Spleen (tissue), 11 donors: ENCODE measurements around the gene FAM171A1. TPM values are rescaled to one million over a fixed set of nuclear protein-coding genes. Genes with fewer than 3 reads are reported as not detected.

ENCODE experiments used
- DNase-seq: peaks from one replicate; pipeline ENCODE4 v3.0.0-alpha.2; 2020
- H3K27ac ChIP-seq, 8 donors: fragments of 200-600 bp; sonication (generic) in 7 of 8; 1 replicate in 4 of 8; 2 replicates in 4 of 8; pipeline versions ENCODE4 v1.5.0 to v1.8.0; 2016 to 2021; ENCODE audit warnings: inconsistent platforms in 4 of 8, mild to moderate bottlenecking in 4 of 8, moderate library complexity in 1 of 8
- H3K27me3 ChIP-seq, 7 donors: fragments of 200-600 bp; sonication (generic) in 6 of 7; replicated peaks in 1 of 7; 1 replicate in 4 of 7; 2 replicates in 3 of 7; pipeline versions ENCODE4 v1.5.0 to v1.8.0; 2016 to 2021; ENCODE audit warnings: inconsistent platforms in 3 of 7, mild to moderate bottlenecking in 1 of 7
- H3K36me3 ChIP-seq, 6 donors: fragments of 200-600 bp; sonication (generic) in 5 of 6; 1 replicate in 4 of 6; 2 replicates in 2 of 6; pipeline versions ENCODE4 v1.5.0 to v1.8.0; 2016 to 2021; ENCODE audit warnings: inconsistent platforms in 2 of 6
- H3K4me1 ChIP-seq, 6 donors: fragments of 200-600 bp; sonication (generic) in 5 of 6; 1 replicate in 3 of 6; 2 replicates in 3 of 6; pipeline versions ENCODE4 v1.5.0 to v1.8.0; 2016 to 2021; ENCODE audit warnings: inconsistent platforms in 3 of 6
- H3K4me3 ChIP-seq, 8 donors: fragments of 200-600 bp; sonication (generic) in 7 of 8; 1 replicate in 4 of 8; 2 replicates in 4 of 8; pipeline versions ENCODE4 v1.5.0 to v1.8.0; 2016 to 2021; ENCODE audit warnings: inconsistent platforms in 4 of 8, mild to moderate bottlenecking in 4 of 8, moderate library complexity in 2 of 8
- H3K9me3 ChIP-seq, 8 donors: fragments of 200-600 bp; sonication (generic) in 7 of 8; 1 replicate in 4 of 8; 2 replicates in 4 of 8; pipeline versions ENCODE4 v1.5.0 to v1.8.0; 2016 to 2021; ENCODE audit warnings: inconsistent platforms in 4 of 8
- CTCF ChIP-seq, 11 experiments: fragments of 200-600 bp in 7 of 11; fragments of 450-650 bp in 4 of 11; sonication (generic) in 4 of 11; IDR thresholded peaks in 8 of 11; conservative IDR thresholded peaks in 3 of 11; 1 replicate in 7 of 11; 2 replicates in 4 of 11; pipeline versions ENCODE4 v1.4.0 to v1.8.0; 2016 to 2021; ENCODE audit warnings: antibody characterized with exemption in 11 of 11, inconsistent platforms in 4 of 11, mild to moderate bottlenecking in 1 of 11
- POLR2A ChIP-seq, 3 donors: fragments of 450-650 bp; IDR thresholded peaks; one replicate each; pipeline ENCODE4 v1.5.1; 2017; ENCODE audit warnings: antibody characterized with exemption in 3 of 3, mild to moderate bottlenecking in 1 of 3
- POLR2AphosphoS5 ChIP-seq, 3 donors: sonication (generic); formaldehyde crosslinking; IDR thresholded peaks; one replicate each; pipeline ENCODE4 v1.5.1; 2017; ENCODE audit warnings: antibody characterized with exemption in 3 of 3
- WGBS, 5 donors: extraction: QIAGEN DNeasy Blood & Tissue Kit in 3 of 5; methylation state at CpG; one replicate each; pipeline versions ENCODE4 v1.1.5 to v1.1.7; 2013 to 2018; 5-methylcytosine and 5-hydroxymethylcytosine counted together
- intact Hi-C: fragments of 100-400 bp; cut with DNase I; formaldehyde crosslinking; loops from one replicate; pipeline ENCODE4 v1.15.0; 2023; ENCODE audit warnings: low total_unique reads
- polyA plus RNA-seq, 3 donors: library from polyadenylated mRNA; stranded (reverse); fragments of 200-250 nt; gene quantifications; one replicate each; pipeline ENCODE4 v1.2.1, GENCODE V29; 2013
- total RNA-seq, 7 donors: library from RNA; depleted of rRNA in 3 of 7; stranded (reverse); fragments of >200 nt in 3 of 7; fragmentation: NEBNext Ultra II Directional in 4 of 7; extraction: Animal tissue kit (Norgen Biotek cat#: 25700) in 4 of 7; gene quantifications; one replicate each; pipeline versions ENCODE4 v1.1.0 to v1.2.1, GENCODE V29; 2016 to 2021
- donor health status: healthy with polysubstance abuse.
- donor health status: DM: no; HTN: no; CAD: no; lungs with moderate emphysema.
- donor health status: DM: no; HTN: no; CAD: no.
- donor health status: Bipolar disorder and iron deficiency.
- donor health status: healthy.
- donor health status: DM: no; HTN: no; CAD: no.
- donor health status: DM: yes; HTN: yes; CAD: no.

FAM171A1 gene
- total and polyA plus RNA-seq, 10 donors, result 3.5 to 34.0 (median 19.6) TPM

GRCh38 chr10:15352201-15352600 lies 18.9 kb downstream of the FAM171A1 start:
- no peak overlapping the region for H3K27ac ChIP-seq
- DNase-seq, result no peak
- intact Hi-C loops, result no loop called here
- 77 to 87% (median 80%) methylated on average over 3 of the region's 3 CpGs for WGBS, 5 donors
- H3K36me3 ChIP-seq, result no peaks in the 10 kb centered on the region
- H3K4me3 ChIP-seq, result no peak overlapping the region
- TF ChIP-seq CTCF (IDR thresholded peaks at IDR 0.05 in 8 of 11, conservative IDR thresholded peaks at IDR 0.05 in 3 of 11), result no peak
- no peak for TF ChIP-seq POLR2AphosphoS5 (IDR thresholded peaks at IDR 0.05)
- peaks cover 0 to 9% (median 1%) of the 10 kb centered on the region in 6 donors for H3K4me1 ChIP-seq
- no peaks in the 10 kb centered on the region for H3K9me3 ChIP-seq
- H3K27me3 ChIP-seq, result peaks cover 0 to 5% (median 0%) of the 10 kb centered on the region in 7 donors

- Histone ChIP-seq H3K4me1 (peaks cover 0 to 9% (median 1%) of the 10 kb centered on the region in 6 donors), H3K4me3 (no peak overlapping the region), H3K27ac (no peak overlapping the region), H3K27me3 (peaks cover 0 to 5% (median 0%) of the 10 kb centered on the region in 7 donors), H3K9me3 (no peaks in the 10 kb centered on the region), H3K36me3 (no peaks in the 10 kb centered on the region)
- DNase-seq, result no peak
- no peak for TF ChIP-seq POLR2A (IDR thresholded peaks at IDR 0.05)
- TF ChIP-seq POLR2AphosphoS5 (IDR thresholded peaks at IDR 0.05), result no peak
- no peak for TF ChIP-seq CTCF (IDR thresholded peaks at IDR 0.05 in 8 of 11, conservative IDR thresholded peaks at IDR 0.05 in 3 of 11)
- 73 to 83% (median 77%) methylated on average over 12 of the region's 12 CpGs for WGBS, 5 donors
- intact Hi-C loops, result no loop called here
Measured at GRCh38 chr10:15351099-15351820, 19.8 kb downstream of the FAM171A1 start.

- no peak for DNase-seq
- WGBS, 5 donors, result 53 to 69% (median 66%) methylated on average over 5 of the region's 5 CpGs
- no peak for TF ChIP-seq POLR2A (IDR thresholded peaks at IDR 0.05)
- TF ChIP-seq CTCF (IDR thresholded peaks at IDR 0.05 in 8 of 11, conservative IDR thresholded peaks at IDR 0.05 in 3 of 11), result no peak
- TF ChIP-seq POLR2AphosphoS5 (IDR thresholded peaks at IDR 0.05), result no peak
Measured at GRCh38 chr10:15349112-15349511, 22.0 kb downstream of the FAM171A1 start.

GRCh38 chr10:15348579-15348978 lies 22.5 kb downstream of the FAM171A1 start:
- peak overlapping the region in 6 of 8 donors; percentile 2 to 53 (median 22) for H3K4me3 ChIP-seq
- WGBS, 5 donors, result 31 to 62% (median 51%) methylated on average over 7 to 8 of the region's 8 CpGs
- no peaks in the 10 kb centered on the region for H3K36me3 ChIP-seq
- no peak for DNase-seq
- H3K27me3 ChIP-seq, result peaks cover 0 to 5% (median 0%) of the 10 kb centered on the region in 7 donors
- H3K4me1 ChIP-seq, result peaks cover 0 to 9% (median 6%) of the 10 kb centered on the region in 6 donors
- H3K27ac ChIP-seq, result peak overlapping the region in 4 of 8 donors; percentile 0 to 33 (median 16)
- intact Hi-C loops, result no loop called here
- TF ChIP-seq POLR2AphosphoS5 (IDR thresholded peaks at IDR 0.05), result no peak
- TF ChIP-seq CTCF (IDR thresholded peaks at IDR 0.05 in 8 of 11, conservative IDR thresholded peaks at IDR 0.05 in 3 of 11), result no peak
- TF ChIP-seq POLR2A (IDR thresholded peaks at IDR 0.05), result no peak
- H3K9me3 ChIP-seq, result no peaks in the 10 kb centered on the region

More at GRCh38 chr10:15349112-15349511, 22.0 kb downstream of the FAM171A1 start:
- intact Hi-C loops, result no loop called here
- Histone ChIP-seq H3K4me3 (peak overlapping the region in 5 of 8 donors; percentile 2 to 53 (median 25)), H3K27ac (peak overlapping the region in 3 of 8 donors; percentile 0 to 33 (median 21)), H3K27me3 (peaks cover 0 to 5% (median 0%) of the 10 kb centered on the region in 7 donors), H3K4me1 (peaks cover 0 to 9% (median 6%) of the 10 kb centered on the region in 6 donors), H3K36me3 (no peaks in the 10 kb centered on the region), H3K9me3 (no peaks in the 10 kb centered on the region)
